Neural progenitor cell (in vitro differentiated cells): Measurements from ENCODE around the gene AUTS2.

Experiments
- CTCF ChIP-seq: fragments of 200-600 bp; sonication (generic); IDR thresholded peaks from 2 replicates; pipeline ENCODE4 v1.5.1; 2017; ENCODE audit warnings: antibody characterized with exemption, mild to moderate bottlenecking
- EZH2 ChIP-seq: fragments of 200-600 bp; sonication (generic); IDR thresholded peaks from 2 replicates; pipeline ENCODE4 v1.6.1; 2017; ENCODE audit warnings: antibody characterized with exemption, mild to moderate bottlenecking, moderate library complexity
- EZH2phosphoT487 ChIP-seq: fragments of 200-600 bp; sonication (generic); IDR thresholded peaks from 2 replicates; pipeline ENCODE4 v1.6.1; 2017; ENCODE audit warnings: antibody characterized with exemption

- TF ChIP-seq CTCF: no peak
- TF ChIP-seq EZH2phosphoT487: no peak
- TF ChIP-seq EZH2: no peak
Observed at GRCh38 chr7:70693321-70693685, 1095.0 kb downstream of the AUTS2 start.
